Activated CD8-positive, alpha-beta memory T cell treated with anti-CD3 and anti-CD28 coated beads, Interleukin-2, amount 50 U/mL, for 1 hour (primary cell): ENCODE data around the gene PTPRZ1.

Experiments used
- DNase-seq: peaks from one replicate; pipeline ENCODE4 v3.0.0-alpha.2; 2020; ENCODE audit errors: extremely low read depth

The PTPRZ1 gene

DNA sequence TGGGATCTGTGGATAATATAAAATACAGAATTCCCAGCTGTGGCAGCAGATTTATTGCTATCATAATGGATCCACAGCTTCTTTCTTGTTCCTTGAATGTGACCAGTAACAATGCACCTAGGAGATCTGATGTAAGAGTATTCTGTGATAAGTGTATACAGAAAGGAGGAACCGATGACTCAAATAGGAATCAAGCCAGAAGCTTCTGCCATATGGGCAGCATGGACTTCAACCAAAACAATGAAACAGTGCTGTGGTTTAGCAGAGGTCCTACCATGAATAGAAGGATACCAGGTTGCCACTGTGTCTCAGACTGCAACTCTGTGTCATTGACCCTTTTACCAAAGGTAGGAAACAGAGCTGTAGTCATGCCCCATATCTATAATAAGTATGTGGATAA lies 81.8 kb downstream of the PTPRZ1 start:
- DNase-seq = no peak

DNA sequence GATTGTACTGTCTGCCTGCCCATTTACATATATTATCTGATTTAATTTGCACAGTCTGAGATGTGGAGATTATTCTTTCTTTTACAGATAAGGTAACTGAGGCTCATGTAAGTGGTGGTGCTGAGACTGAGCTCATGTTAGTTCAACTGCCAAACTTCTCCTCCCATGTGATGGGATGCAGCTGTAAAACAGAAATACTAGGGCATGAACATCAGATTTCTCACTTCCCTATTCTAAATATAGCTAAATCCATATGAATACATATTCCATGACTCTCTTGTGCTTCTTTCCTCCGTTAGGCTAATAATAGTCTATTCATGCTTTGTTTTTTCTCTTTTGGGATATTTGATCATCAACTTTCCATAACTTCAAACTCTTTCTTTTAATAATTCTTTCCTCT lies 84.7 kb downstream of the PTPRZ1 start:
- DNase-seq = no peak

DNA sequence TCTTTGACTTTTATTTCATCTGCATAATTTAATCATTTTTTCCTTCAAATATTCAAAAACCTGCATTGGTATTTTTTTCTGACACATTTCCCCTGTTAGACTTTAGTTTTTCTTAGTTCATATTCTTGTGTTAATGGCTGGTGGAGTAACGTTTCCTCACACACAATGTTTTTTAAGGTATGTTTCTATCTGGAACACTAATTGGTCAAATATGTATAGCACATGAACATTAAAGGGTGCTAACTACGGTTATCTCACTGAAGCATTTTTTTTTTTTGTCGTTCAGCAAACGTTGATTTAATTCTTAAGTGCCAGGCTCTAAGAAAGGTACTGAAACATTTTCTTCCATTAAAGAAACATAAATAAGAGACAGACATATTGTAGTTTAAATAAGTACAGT lies 87.7 kb downstream of the PTPRZ1 start:
- no peak for DNase-seq

DNA sequence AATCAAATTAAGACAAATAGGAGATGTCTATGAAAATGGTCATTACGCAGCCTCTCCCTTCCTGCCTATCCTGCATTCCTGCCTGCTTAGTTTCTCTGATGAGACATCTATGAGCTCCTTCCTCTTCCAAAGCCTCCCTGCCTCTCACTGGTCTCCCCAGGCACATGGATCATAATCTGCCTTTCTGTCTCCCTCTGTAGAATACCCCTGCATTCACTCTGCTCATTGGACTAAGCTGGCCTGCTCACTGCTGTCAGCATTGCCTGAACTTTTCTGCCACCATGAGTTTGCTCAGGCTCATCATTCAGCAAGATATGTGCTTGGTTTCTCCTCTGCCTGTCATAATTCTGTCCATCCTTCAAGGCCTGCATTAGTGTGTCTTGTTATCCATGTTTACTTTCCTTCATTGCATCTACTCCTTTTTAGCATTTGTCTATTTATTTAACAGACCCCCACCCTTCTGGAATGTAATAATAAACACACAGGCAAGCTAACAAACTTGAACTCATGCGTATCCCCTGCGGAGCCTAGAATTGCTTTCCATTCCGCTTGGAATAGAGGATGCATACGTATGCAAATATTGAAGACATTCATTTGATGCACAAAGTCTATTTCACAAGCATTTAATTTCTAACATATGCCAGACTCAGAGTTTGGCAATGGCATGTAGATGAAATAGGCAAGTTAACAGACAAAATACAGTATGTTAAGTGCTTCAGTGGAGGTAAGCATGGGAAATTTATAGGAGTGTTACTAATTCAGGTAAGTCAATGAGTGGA lies 88.3 kb downstream of the PTPRZ1 start:
- no peak for DNase-seq

DNA sequence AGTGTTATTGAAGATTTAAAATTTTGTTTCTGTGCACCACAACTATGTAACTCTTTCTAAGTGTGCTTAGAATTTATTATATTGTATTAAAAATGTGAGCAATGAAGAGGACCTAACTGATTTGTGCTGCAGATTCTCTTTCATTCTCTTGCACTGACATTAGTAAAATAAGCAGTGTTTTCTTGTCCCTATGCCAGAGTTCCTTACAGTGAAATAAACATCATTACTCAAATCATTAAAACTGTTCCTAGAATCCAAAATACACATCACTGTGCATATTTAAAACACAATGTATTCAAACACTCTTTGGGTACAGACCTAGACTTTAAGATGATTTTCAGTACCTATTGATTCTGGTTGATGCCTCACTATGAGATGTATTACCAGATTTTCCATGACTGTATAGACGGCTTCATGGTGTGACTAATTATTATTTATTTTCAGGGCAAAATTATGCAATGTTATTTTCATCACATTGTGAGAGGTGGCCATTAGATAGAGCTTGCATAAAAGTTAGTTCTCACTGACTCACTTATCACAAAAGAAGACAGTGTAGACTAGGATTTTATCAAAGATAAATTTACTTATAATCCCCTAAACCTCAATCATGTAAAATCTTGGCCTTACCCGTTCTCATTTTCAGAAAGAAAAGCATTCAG lies 93.4 kb downstream of the PTPRZ1 start:
- DNase-seq = no peak

DNA sequence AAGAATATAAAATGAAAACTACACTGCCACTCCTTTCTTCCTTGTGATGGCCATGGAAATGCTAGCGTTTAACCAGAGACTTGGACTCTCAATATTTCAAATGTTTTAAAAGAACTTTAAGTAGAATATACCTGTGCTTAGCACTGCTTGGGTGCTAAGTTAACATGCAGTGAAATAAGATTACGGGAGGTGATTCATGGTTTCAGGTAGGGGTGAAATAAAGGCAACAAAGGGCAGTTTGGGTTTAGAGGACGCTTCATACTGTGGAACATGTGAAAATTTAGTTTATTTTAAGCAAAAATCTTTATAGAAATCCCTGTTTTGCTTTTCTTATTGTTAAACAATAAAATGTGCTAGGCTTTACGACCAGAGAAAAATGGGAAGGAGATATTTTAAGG lies 94.0 kb downstream of the PTPRZ1 start:
- no peak for DNase-seq

DNA sequence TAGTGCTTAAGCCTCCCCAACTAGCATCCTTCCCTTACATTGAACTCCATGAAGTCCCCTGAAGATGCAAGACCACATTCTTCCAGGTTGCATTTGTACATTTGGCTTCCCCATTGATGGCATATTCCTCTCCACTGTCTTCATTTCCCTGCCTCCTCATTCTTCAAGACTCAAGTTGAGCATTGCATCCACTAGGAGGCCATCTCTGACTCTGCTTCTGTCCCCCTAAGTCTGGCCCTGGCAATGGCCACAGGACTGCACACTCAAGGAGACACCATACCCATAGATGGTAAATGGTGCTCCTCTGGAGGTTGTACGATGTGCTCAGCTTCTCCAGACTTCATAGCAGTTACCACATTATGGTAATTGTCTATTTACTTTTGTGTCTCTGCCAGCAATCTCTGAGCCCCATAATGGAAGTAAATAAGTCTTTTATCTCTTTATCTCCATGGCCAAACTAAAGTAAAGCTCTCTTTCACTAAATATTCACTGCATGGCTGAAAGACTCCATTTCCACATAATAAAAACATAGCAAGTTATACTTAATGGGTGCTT lies 112.6 kb downstream of the PTPRZ1 start:
- no peak for DNase-seq

DNA sequence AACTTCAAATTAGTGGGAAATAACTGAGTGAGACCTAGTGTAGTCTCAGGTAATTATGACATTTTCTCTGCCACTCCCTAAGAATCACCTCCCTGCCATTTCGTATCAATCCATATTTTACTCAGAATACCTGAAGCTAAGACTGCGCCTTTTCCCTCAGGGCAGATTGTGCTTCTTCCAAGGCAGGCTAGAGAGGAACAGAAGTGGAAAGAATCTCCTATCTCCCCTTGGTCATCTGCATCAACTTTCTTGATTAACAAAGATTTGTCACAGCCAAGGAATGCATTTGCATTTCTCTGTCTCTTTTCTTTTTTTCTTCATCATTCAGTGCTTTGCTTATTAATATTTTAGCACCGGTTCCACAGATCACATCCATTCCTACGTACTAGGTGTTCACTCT lies 119.1 kb downstream of the PTPRZ1 start:
- no peak for DNase-seq

DNA sequence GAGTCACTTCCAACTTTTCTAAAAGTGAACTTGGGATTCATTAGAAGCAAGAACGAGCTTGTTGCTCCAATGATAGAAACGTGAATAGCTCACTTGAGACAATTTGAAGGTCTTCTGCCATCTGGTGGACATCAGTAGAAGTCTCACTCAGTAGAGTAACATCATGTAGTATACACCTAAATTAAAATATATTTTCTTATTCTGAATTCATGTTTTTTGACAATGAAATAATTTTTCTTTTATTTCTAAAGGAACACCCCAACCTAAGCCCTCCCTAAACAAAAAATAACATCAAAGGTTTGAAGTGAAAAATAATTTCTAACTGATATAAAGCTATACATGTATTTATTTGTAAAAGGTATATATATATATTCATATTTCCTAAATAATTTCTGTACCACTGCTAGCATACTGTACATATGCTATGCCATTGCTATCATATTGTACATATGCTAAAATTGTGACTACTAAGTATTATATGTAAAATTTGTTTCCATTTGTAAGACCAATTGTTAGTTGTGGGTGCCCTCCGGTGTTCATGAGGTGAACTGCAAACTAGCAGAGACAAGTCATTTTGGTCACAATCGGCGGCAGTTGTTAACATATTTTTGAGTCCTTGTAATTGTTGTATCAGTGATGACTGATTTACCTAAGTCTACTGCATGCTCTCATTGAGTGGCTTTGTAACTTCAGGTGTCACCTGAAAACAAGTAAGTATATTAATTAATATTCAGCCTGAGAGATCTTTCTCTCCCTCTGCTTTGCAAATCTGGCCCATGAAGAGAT lies 121.9 kb downstream of the PTPRZ1 start:
- no peak for DNase-seq

DNA sequence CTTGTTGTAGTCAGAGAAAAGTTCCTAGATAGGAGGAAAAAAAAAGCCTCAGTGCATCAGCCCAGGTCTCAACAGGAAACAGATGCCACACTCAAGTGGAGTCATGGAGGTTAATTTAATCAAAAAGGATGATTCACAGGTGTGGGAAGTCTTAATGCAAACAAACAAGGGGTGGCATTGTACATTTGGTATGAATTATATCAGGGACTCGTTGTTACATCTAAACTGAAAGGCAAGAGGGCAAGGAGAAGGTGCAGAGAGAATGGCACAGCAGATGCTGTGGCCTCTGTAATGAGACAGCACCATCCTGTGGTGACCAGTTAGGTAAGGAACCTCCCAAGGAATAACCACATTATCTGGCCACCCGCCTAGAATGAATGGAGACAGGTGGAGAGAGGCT lies 133.7 kb downstream of the PTPRZ1 start:
- no peak for DNase-seq

DNA sequence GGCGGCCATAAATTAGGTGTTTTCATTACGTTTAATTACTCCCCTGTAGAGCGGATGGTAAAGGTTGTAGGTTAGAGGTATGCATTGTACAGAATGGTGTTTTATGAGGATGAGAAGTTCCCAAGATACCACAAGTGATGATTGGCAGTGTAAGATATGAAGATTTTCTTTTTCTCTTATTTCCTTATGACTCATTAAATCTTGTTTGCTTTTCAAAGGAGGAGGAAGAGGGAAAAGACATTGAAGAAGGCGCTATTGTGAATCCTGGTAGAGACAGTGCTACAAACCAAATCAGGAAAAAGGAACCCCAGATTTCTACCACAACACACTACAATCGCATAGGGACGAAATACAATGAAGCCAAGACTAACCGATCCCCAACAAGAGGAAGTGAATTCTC lies 137.2 kb downstream of the PTPRZ1 start:
- no peak for DNase-seq

DNA sequence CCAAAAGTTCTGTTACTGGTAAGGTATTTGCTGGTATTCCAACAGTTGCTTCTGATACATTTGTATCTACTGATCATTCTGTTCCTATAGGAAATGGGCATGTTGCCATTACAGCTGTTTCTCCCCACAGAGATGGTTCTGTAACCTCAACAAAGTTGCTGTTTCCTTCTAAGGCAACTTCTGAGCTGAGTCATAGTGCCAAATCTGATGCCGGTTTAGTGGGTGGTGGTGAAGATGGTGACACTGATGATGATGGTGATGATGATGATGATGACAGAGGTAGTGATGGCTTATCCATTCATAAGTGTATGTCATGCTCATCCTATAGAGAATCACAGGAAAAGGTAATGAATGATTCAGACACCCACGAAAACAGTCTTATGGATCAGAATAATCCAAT lies 140.1 kb downstream of the PTPRZ1 start:
- no peak for DNase-seq

DNA sequence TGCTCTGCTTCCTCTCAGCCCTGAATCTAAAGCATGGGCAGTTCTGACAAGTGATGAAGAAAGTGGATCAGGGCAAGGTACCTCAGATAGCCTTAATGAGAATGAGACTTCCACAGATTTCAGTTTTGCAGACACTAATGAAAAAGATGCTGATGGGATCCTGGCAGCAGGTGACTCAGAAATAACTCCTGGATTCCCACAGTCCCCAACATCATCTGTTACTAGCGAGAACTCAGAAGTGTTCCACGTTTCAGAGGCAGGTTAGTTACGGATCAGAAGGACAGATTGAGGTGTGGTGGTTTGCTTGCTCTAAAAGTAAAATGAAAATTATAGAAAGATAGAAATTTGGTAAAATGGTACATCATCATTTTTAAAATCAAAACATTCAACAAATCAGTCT lies 140.7 kb downstream of the PTPRZ1 start:
- DNase-seq = no peak

DNA sequence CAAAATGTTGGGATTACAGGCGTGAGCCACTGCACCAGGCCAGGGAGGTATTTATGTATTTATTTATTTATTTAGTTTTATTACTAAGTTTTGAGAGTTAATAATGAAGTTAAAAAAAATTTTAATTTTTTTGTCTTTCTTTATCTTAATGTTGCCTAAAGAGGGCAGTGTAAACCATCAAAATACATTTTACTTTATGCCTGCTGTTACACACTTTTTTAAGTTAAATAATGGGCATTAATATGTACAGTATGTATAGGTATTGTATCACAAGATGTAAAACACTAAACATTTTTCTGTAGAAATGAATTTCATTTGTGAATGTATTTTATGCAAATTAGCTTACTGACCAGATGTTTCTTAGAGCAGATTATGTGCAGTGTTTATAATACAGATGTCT lies 141.7 kb downstream of the PTPRZ1 start:
- DNase-seq = no peak

DNA sequence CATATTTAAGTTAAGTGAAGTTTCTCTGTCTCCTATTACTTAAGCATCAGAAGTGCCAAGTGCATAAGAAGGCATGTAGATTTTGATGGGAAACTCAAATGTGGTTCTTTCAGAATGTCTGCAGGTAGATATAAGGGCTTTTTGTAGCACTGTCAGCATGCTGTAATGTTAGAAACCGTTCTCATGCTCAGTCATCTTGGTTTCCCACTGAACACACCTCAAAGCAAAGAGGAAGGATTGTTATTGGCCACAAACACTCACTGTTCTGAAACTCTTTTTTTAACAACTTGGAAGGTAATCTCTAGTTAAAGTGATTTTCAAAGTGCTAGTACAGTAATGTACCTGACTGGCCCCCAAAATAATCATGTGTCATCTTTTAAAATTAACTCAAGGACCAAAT lies 145.1 kb downstream of the PTPRZ1 start:
- DNase-seq = no peak

DNA sequence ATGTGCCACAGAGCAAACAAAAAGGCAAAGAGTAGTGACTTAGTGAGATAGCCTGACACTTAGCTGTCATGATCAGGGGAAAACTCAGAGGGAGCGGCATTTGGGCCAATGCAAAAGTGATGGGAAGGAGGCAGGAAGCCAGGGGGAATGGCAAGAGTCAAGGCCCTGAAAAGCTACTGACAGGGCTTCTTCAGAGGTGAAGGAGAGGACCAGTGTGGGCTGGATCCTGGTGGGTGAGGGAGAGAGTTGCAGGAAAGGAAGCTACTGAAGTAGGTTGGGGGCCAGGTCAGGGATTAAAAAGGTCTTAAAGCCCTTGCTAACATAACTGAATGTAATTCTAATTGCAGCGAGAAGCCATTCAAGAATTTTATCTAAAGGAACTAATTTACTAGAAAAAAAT lies 154.1 kb downstream of the PTPRZ1 start:
- no peak for DNase-seq

DNA sequence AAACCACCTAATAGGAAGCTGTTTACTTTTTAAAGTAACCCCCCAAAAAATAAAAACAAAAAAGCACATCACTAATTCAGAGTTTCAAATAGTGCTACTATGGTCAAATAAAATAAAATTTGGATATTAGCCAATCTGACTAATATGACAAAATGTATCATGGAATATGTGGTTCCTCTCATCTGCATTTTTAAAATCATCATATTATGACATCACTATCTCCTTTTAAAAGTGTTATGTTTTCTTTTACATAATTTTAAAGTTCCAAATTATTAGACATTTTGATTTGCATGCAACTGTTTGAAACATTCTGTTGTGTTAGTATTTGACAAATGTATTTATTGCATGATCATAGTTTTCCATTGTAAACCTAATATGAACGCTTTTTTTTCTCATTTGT lies 160.7 kb downstream of the PTPRZ1 start:
- no peak for DNase-seq

DNA sequence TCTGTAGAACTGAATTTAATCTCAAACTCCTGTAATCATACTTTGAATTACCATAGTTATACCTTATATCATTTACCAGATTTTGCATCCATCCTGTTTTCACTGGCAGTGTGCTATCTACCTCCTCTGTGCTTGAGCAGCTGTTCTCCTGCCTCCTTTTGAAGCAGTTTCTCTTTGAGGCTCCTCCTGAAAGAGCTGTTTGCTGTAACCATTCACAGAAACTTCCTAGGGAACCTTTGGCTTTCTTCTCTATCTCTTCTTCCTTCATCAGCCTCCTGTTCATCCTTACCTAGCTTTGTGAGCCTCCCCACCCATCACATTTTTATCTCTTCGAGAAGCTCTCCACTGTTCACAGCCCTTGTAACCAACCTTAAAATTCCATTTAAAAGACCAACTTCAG lies 162.9 kb downstream of the PTPRZ1 start:
- no peak for DNase-seq

DNA sequence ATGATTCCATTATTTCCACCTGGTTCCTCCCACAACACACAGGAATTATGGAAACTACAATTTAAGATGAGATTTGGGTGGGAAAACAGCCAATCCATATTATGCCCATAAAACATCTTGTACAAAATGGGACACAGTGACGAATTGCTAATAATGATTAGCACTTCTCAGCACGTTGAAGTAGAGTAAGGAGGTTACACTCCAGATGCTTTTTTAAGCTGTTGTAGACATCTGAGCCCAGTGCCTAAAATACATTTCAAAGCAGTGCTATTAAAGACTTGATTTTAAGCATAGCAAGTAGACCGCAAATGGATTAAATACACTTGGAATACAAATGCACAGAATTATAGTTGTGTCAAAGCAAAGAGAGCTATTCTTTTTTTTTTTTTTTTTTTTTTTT lies 165.2 kb downstream of the PTPRZ1 start:
- no peak for DNase-seq

DNA sequence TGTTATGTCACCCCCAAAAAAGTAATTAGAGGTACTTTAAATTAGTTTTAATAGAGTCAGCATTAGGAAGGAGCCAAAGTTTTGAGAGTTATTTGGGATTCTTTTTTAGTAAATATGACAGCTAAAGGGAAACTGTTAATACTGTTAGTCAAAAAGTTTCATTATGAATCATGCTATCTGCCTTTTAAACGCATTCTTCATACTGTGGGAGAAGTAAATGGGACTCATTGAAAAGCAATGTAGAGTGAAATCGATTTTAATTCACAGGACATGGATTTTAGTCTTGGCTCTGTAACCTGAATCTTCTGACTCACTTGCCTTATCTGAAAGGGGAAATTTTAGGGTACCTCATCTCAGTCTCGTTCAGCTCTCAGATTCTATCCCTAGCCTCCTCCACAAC lies 165.9 kb downstream of the PTPRZ1 start:
- no peak for DNase-seq

DNA sequence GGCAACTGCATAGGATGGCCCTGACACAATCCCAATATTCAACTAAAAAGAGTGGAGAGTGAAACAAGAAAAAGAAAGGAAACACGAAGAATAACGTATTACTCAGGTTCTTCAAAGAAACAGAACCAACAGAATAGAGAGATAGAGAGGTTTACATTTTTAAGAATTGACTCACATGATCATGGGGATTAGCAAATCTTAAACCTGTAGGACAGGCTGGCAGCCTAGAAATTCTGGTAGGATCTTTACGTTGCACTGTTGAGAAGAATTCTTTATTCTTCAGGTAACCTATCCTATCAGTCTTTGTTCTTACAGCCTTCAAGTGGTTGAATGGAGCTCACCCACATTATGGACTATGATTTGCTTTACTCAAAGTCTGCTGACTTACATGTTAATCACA lies 167.2 kb downstream of the PTPRZ1 start:
- DNase-seq = no peak

DNA sequence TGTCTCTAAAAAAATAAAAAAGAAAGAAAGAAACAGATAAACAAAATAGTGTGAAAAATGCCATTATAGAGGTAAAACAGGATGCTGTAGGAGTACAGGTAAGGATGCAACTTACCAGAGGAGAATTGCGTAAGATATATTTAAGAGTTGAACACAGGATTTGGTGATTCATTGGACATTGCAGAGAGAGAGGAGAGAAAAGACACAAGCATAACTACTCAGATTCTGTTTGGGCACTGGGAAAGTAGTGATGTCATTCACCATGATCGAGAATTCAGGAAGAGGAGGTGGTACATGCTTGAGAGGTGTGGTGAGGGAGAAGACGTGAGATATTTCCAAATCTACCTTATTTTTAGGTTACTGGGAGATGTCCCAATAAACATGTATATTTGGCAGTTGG lies 173.4 kb downstream of the PTPRZ1 start:
- no peak for DNase-seq

DNA sequence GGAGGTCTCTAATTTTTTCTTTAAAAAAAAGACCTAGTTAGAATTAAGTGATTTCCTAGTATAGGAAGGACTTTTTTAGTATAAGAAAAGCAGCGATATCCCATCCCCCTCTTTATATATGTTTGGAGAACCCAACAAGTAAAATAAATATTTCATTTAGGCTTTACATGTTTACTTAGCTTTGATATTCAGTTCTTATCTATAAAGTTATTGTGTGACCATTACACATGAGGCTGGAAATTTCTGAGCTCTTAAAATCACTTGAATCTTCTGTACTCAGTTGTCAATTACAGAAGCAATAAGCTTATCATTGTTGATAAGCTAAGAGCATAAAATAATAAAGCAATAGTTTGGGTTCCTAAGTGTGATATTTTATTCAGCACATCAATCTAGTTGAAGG lies 181.4 kb downstream of the PTPRZ1 start:
- DNase-seq = no peak
